ENCODE measurements around the gene HOTAIR.

- TF ChIP-seq CTCF (IDR thresholded peaks at IDR 0.05; ENCODE audit: poor library complexity, severe bottlenecking) (no peak), POLR2AphosphoS5 (IDR thresholded peaks at IDR 0.05) (no peak)
These were observed 7.3 kb downstream of the HOTAIR start for GRCh38 chr12:53967421-53967925.
